Fibroblast of lung (primary cell): ENCODE measurements around the gene SNAP23.

Experiments
- CTCF ChIP-seq, 2 donors: IDR thresholded peaks in 1 of 2; conservative IDR thresholded peaks in 1 of 2; 1 replicate in 1 of 2; 2 replicates in 1 of 2; pipeline ENCODE4 v1.5.1; 2011 to 2012; ENCODE audit warnings: low read length in 2 of 2, control low read depth in 1 of 2, inconsistent platforms in 1 of 2, low read depth in 1 of 2, mild to moderate bottlenecking in 1 of 2
- EZH2 ChIP-seq: IDR thresholded peaks from 2 replicates; pipeline ENCODE4 v1.5.1; 2012; ENCODE audit warnings: low read length, control low read depth, mild to moderate bottlenecking; ENCODE audit errors: missing control alignments

GRCh38 chr15:42504631-42505030 lies 9.2 kb downstream of the SNAP23 start:
- no peak for TF ChIP-seq CTCF (conservative IDR thresholded peaks at IDR 0.05 in 1 of 2, IDR thresholded peaks at IDR 0.05 in 1 of 2; ENCODE audit: low read depth in 1 of 2, low read length in 2 of 2)
- no peak for TF ChIP-seq EZH2
